GM18868 (cell line): ENCODE measurements around the gene PACS1.

Source experiments
- ATAC-seq: cut with Tn5 transposase; IDR thresholded peaks from one replicate; pipeline ENCODE4 v1.9.1; 2021; ENCODE audit warnings: mild to moderate bottlenecking, moderate library complexity; ENCODE audit not compliant: unreplicated experiment

Gene PACS1

DNA sequence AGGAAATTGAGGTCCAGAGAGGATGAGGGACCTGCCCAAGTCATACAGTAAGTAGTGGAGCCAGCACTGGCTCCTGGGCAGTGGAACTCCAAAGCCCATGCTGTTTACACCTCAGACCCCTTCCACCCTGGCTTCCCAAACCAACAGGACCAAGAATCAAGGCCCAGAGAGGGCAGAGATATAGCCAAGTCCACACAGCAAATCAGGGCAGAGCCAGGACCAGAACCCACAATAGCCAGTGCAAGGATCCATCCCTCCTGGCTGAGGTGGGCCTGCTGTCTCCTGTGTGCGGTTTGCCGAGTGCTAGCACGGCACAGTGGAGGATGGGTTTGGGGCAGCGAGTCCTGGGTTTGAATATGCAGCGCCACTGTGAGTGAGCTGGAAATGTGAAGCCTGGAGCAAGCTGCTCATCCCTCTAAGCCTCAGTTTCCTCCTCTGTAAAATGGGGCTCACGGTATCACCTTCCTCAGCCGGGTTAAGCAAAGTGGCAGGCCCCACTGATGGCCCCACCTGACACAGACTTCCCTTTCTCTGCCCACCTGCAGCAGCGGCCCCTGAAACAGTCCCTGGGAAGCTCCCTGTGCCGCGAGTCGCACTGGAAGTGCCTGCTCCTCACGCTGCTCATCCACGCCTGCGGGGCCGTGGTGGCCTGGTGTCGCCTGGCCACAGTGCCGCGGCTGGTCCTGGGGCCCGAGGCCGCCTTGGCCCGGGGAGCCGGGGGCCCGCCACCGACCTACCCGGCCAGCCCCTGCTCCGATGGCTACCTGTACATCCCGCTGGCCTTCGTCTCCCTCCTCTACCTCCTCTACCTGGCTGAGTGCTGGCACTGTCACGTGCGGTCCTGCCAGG lies 223.9 kb downstream of the PACS1 start:
- ATAC-seq = no peak
